GM12878 (cell line): ENCODE data around the gene TANC2. TPM values are rescaled to one million over a fixed set of nuclear protein-coding genes. Genes with fewer than 3 reads are reported as not detected.

Experiments
- ATAC-seq: fragments of 200-7000 bp; cut with Tn5 transposase; 3 replicates; pipeline ENCODE4 v1.9.1; 2020; ENCODE audit warnings: mild to moderate bottlenecking, moderate library complexity
- BruUV-seq: library from RNA; stranded (reverse); fragments of 400-500 nt; replicated peaks from 2 replicates; lab custom pipeline; 2021; lab: Mats Ljungman, UMichigan
- CTCF ChIA-PET: fragments of 300-600 bp; sonication (Branson Sonifier 250); formaldehyde crosslinking; extraction: SDS; loops from one replicate; lab custom pipeline; 2021; ENCODE audit warnings: inconsistent platforms; lab: Yijun Ruan, JAX
- POLR2A ChIA-PET: fragments of 350-600 bp; formaldehyde crosslinking; extraction: SDS; loops from one replicate; lab custom pipeline; 2021; ENCODE audit warnings: inconsistent platforms; lab: Charles Lee
- RAD21 ChIA-PET: fragments of 300-600 bp; sonication (Branson Sonifier 250); formaldehyde crosslinking; loops from one replicate; lab custom pipeline; 2023; ENCODE audit warnings: antibody characterized with exemption; ENCODE audit not compliant: unreplicated experiment; lab: Charles Lee
- SMC1A ChIA-PET: fragments of 300-600 bp; sonication (Branson Sonifier 250); formaldehyde crosslinking; loops from one replicate; lab custom pipeline; 2023; ENCODE audit not compliant: unreplicated experiment, uncharacterized antibody; lab: Charles Lee
- DNase-seq: peaks from one replicate; pipeline ENCODE4 v3.0.0-alpha.2; 2011; ENCODE audit warnings: low read depth, low spot score
- FAIRE-seq: peaks from 3 replicates; lab custom pipeline; 2011; peaks lifted over from hg19 to GRCh38; lab: Jason Lieb, UNC
- H2AFZ ChIP-seq: 2 replicates; pipeline ENCODE4 v1.6.0; 2011; ENCODE audit warnings: low read depth, low read length, control low read depth; ENCODE audit not compliant: control insufficient read depth
- H3K27ac ChIP-seq: 2 replicates; pipeline ENCODE4 v1.5.1; 2011; ENCODE audit warnings: control low read depth; ENCODE audit not compliant: control insufficient read depth, insufficient read depth
- H3K27me3 ChIP-seq, 2 experiments: replicated peaks in 1 of 2; 2 replicates each; pipeline versions ENCODE4 v1.6.0 to v1.6.1; 2011; ENCODE audit warnings: low read length in 1 of 2; ENCODE audit not compliant: control insufficient read depth in 2 of 2, insufficient read depth in 2 of 2
- H3K36me3 ChIP-seq, 2 experiments: 2 replicates each; pipeline ENCODE4 v1.5.1; 2011; ENCODE audit warnings: low read length in 1 of 2; ENCODE audit not compliant: control insufficient read depth in 2 of 2, insufficient read depth in 2 of 2
- H3K4me1 ChIP-seq: 2 replicates; pipeline ENCODE4 v1.6.1; 2011; ENCODE audit warnings: mild to moderate bottlenecking, low read length, moderate library complexity, mixed read lengths; ENCODE audit not compliant: control insufficient read depth, insufficient read depth
- H3K4me2 ChIP-seq: 2 replicates; pipeline ENCODE4 v1.6.0; 2011; ENCODE audit warnings: control low read depth; ENCODE audit not compliant: control insufficient read depth, insufficient read depth
- H3K4me3 ChIP-seq: fragments of 200-600 bp; sonication (generic); 2 replicates; pipeline ENCODE4 v1.5.1; 2016
- H3K79me2 ChIP-seq: 2 replicates; pipeline ENCODE4 v1.6.0; 2011; ENCODE audit warnings: low read length; ENCODE audit not compliant: control insufficient read depth, insufficient read depth
- H3K9ac ChIP-seq: 2 replicates; pipeline ENCODE4 v1.8.0; 2011; ENCODE audit warnings: low read length, control low read depth, mixed read lengths; ENCODE audit not compliant: control insufficient read depth, insufficient read depth
- H3K9me3 ChIP-seq: replicated peaks from 3 replicates; pipeline ENCODE4 v1.5.1; 2011; ENCODE audit warnings: mild to moderate bottlenecking, low read length; ENCODE audit not compliant: control insufficient read depth, insufficient read depth
- H4K20me1 ChIP-seq: 2 replicates; pipeline ENCODE4 v1.6.0; 2011; ENCODE audit not compliant: control insufficient read depth, insufficient read depth
- BCL3 ChIP-seq: IDR thresholded peaks from 2 replicates; pipeline ENCODE4 v1.6.1; 2011; ENCODE audit warnings: borderline replicate concordance, low read depth, mild to moderate bottlenecking, moderate library complexity, low read length; ENCODE audit not compliant: insufficient read depth, poor library complexity, severe bottlenecking
- CHD1 ChIP-seq: IDR thresholded peaks from 2 replicates; pipeline ENCODE4 v1.6.1; 2012; ENCODE audit warnings: low read depth, low read length, improper control_type of control experiment
- CHD2 ChIP-seq: IDR thresholded peaks from 2 replicates; pipeline ENCODE4 v1.6.1; 2011; ENCODE audit warnings: low read depth, low read length, improper control_type of control experiment, borderline replicate concordance
- FOXM1 ChIP-seq: IDR thresholded peaks from 2 replicates; pipeline ENCODE4 v1.6.1; 2012; ENCODE audit warnings: low read depth, mild to moderate bottlenecking, inconsistent platforms, low read length, moderate library complexity
- HDGF ChIP-seq: fragments of 450-650 bp; IDR thresholded peaks from 2 replicates; pipeline ENCODE4 v1.6.1; 2016; ENCODE audit warnings: antibody characterized with exemption
- NRF1 ChIP-seq: conservative IDR thresholded peaks from 2 replicates; pipeline ENCODE4 v1.6.1; 2011; ENCODE audit warnings: mild to moderate bottlenecking, low read depth, low read length, improper control_type of control experiment
- STAT3 ChIP-seq: IDR thresholded peaks from 2 replicates; pipeline ENCODE4 v1.6.1; 2011; ENCODE audit warnings: low read depth, low read length, improper control_type of control experiment
- ZNF687 ChIP-seq: fragments of 450-650 bp; IDR thresholded peaks from 2 replicates; pipeline ENCODE4 v1.6.1; 2017; ENCODE audit warnings: mild to moderate bottlenecking, moderate library complexity
- WGBS: methylation state at CpG from one replicate; pipeline ENCODE4 v1.1.6; 2016; ENCODE audit warnings: low lambda C conversion rate; ENCODE audit not compliant: insufficient replicate concordance, insufficient coverage; ENCODE audit errors: missing lambda C conversion rate; 5-methylcytosine and 5-hydroxymethylcytosine counted together
- in situ Hi-C: fragments of 300-500 bp; cut with MboI; formaldehyde crosslinking; loops from 9 replicates; pipeline ENCODE4 v1.14.3; 2018; ENCODE audit warnings: mixed read lengths
- intact Hi-C: fragments of 100-400 bp; cut with micrococcal nuclease; formaldehyde crosslinking; loops from one replicate; pipeline ENCODE4 v1.14.2; 2022; ENCODE audit not compliant: unreplicated experiment
- microRNA counts: library from miRNA; unstranded; fragments of <30 nt; microRNA quantifications from one replicate; lab custom pipeline; 2016
- microRNA-seq: library from miRNA; unstranded; fragments of <30 nt; microRNA quantifications from one replicate; pipeline ENCODE4, GENCODE V29; 2018
- polyA plus RNA-seq, 11 experiments: library from polyadenylated mRNA; depleted of rRNA in 4 of 11; unstranded in 6 of 11; stranded (reverse) in 5 of 11; fragments of >200 nt; fragmentation: Nextera tagmentation in 4 of 11; fragmentation: Illumina TruSeq in 1 of 11; extraction: Ambion mirVana in 4 of 11; extraction: Trizol in 1 of 11; gene quantifications; 1 replicate in 1 of 11; 2 replicates in 10 of 11; pipeline versions ENCODE4 v1.2.1 to v1.2.3, GENCODE V29; 2011 to 2016; ENCODE audit warnings: inconsistent platforms in 2 of 11, missing spikeins in 2 of 11, low read depth in 1 of 11
- small RNA-seq: library from RNA; depleted of rRNA; stranded (forward); fragments of <200 nt; gene quantifications from one replicate; pipeline ENCODE3, GENCODE V24; 2014
- total RNA-seq, 4 experiments: library from RNA; depleted of rRNA in 3 of 4; stranded (reverse); fragments of >200 nt in 3 of 4; fragmentation: Illumina TruSeq in 1 of 4; extraction: Trizol in 1 of 4; gene quantifications; 2 replicates each; pipeline versions ENCODE4 v1.2.1 to v1.2.3, GENCODE V29; 2013 to 2021

The TANC2 gene
- total and polyA plus RNA-seq, 10 of the 15 experiments (the other 5 are each of a cell fraction or from before 2014, with no cell fraction given), result under 0.01 to 0.13 (median 0.03) TPM; not detected in 2

GRCh38 chr17:63015824-63016223 lies 49.8 kb downstream of the TANC2 start:
- CTCF ChIA-PET, result no interaction called here
- Histone ChIP-seq H3K9me3 (no peaks in the 10 kb centered on the region), H3K4me3 (no peak overlapping the region), H3K79me2 (no peaks in the 10 kb centered on the region), H3K4me1 (no peaks in the 10 kb centered on the region), H3K27me3 (no peaks in the 10 kb centered on the region), H3K9ac (no peak overlapping the region), H2AFZ (no peak overlapping the region), H3K4me2 (no peak overlapping the region), H3K27ac (no peak overlapping the region), H3K36me3 (no peaks in the 10 kb centered on the region), H4K20me1 (no peaks in the 10 kb centered on the region)
- DNase-seq (no peak), ATAC-seq (no peak), FAIRE-seq (no peak)
- RAD21 ChIA-PET, result no interaction called here
- POLR2A ChIA-PET, result no interaction called here
- in situ Hi-C loops, result no loop called here
- no peak for TF ChIP-seq ZNF687
- no peak for TF ChIP-seq HDGF
- TF ChIP-seq BCL3, result no peak
- no peak for TF ChIP-seq STAT3
- TF ChIP-seq NRF1, result no peak
- no peak for TF ChIP-seq FOXM1
- no peak for TF ChIP-seq CHD1
- TF ChIP-seq CHD2, result no peak
- SMC1A ChIA-PET, result no interaction called here
- intact Hi-C loops, result no loop called here
- WGBS, result 25% methylated on average over 4 of the region's 4 CpGs
- no TSS peak for BruUV-seq

MicroRNA genes within 50 kb of the gene (microRNA counts, 767-probe panel; counts per million panel counts)
- microRNA hsa-miR-633 (lab: Ali Mortazavi, UCI), result 516 counts per million, percentile 8 among the panel's probes with 10 or more counts

Small RNA genes lying within 50 kb of the gene (microRNA-seq; reads per million reads assigned to microRNA genes)
- gene MIR633, result not detected

Small RNA genes lying within 50 kb of the gene (small RNA-seq; reads per million reads assigned to genes)
- not detected for gene MIR633

Other genes with a start within 250 kb of the TANC2 start
- gene MARCHF10, start 157.9 kb upstream of the TANC2 start, total RNA-seq (2014; rRNA removed), result 0.11 TPM in 1 of 2 replicates, not detected in the other
- gene MARCHF10, start 157.9 kb upstream of the TANC2 start, total RNA-seq (2014; rRNA removed; fragmentation: Illumina TruSeq; extraction: Trizol), result not detected in 2 replicates
- not detected in 2 replicates for gene MARCHF10, start 157.9 kb upstream of the TANC2 start, total RNA-seq (2021)
- not detected in 2 replicates for gene MARCHF10, start 157.9 kb upstream of the TANC2 start, polyA plus RNA-seq (2011; rRNA removed)
- gene MARCHF10, start 157.9 kb upstream of the TANC2 start, polyA plus RNA-seq (2014; fragmentation: Illumina TruSeq; extraction: Trizol), result not detected in 2 replicates
- not detected for gene MARCHF10, start 157.9 kb upstream of the TANC2 start, polyA plus RNA-seq (2014; fragmentation: Nextera tagmentation; extraction: Ambion mirVana)
- gene MARCHF10, start 157.9 kb upstream of the TANC2 start, polyA plus RNA-seq (2014; rRNA removed), result not detected in 2 replicates
- gene MARCHF10, start 157.9 kb upstream of the TANC2 start, polyA plus RNA-seq (2016; fragmentation: Nextera tagmentation; extraction: Ambion mirVana), result under 1 TPM in 1 of 2 experiments, not detected in 1; 0.24 TPM